Suprapubic skin (tissue), 3 donors: ENCODE data around the gene RNASET2.

Experiments used
- POLR2A ChIP-seq, 2 donors: fragments of 450-650 bp; IDR thresholded peaks; one replicate each; pipeline ENCODE4 v1.6.1; 2017; ENCODE audit warnings: antibody characterized with exemption in 2 of 2, mild to moderate bottlenecking in 2 of 2, moderate library complexity in 2 of 2
- TF ChIP-seq, protein P1 (sequence below), 2 donors: fragments of 200-600 bp in 1 of 2; fragments of 450-650 bp in 1 of 2; sonication (generic) in 1 of 2; IDR thresholded peaks; one replicate each; pipeline ENCODE4 v1.5.1; 2016 to 2019; ENCODE audit warnings: antibody characterized with exemption in 2 of 2, mild to moderate bottlenecking in 1 of 2, moderate library complexity in 1 of 2

DNA sequence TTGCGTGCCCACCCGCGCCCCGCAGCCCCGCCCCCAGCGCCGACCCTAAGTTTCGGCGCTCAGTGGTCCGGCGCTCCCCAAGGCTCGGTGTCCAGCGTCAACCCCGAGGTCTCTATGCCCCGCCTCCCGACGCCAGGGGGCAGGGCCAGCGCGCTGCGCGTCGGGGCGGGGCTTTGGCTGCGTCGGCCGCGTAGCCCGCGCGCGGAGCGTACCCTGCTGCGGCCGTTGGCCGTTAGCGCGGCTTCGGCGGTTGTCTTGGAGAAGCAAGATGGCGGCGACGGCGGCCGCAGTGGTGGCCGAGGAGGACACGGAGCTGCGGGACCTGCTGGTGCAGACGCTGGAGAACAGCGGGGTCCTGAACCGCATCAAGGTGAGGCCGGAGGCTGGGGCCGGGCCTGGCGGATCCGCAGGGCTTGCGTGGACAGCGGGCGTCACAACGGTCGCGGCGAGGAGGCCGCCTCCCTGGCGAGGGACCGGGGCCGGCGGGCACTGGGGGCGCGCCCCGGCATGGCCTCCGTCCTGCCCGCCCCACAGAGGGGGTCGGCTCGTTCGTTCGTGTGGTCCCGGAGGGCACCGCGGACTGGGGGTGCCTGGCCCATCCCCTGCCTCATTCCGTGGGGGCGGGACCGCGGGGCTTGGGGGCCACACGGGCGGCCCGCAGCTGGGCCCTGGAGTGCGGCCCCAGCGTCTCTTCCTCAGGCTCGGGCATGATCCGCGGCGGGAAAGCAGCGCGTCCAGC is 43.0 kb upstream of the RNASET2 start, which contains the start of gene CEP43:
- TF ChIP-seq, protein P1, sequence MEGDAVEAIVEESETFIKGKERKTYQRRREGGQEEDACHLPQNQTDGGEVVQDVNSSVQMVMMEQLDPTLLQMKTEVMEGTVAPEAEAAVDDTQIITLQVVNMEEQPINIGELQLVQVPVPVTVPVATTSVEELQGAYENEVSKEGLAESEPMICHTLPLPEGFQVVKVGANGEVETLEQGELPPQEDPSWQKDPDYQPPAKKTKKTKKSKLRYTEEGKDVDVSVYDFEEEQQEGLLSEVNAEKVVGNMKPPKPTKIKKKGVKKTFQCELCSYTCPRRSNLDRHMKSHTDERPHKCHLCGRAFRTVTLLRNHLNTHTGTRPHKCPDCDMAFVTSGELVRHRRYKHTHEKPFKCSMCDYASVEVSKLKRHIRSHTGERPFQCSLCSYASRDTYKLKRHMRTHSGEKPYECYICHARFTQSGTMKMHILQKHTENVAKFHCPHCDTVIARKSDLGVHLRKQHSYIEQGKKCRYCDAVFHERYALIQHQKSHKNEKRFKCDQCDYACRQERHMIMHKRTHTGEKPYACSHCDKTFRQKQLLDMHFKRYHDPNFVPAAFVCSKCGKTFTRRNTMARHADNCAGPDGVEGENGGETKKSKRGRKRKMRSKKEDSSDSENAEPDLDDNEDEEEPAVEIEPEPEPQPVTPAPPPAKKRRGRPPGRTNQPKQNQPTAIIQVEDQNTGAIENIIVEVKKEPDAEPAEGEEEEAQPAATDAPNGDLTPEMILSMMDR (IDR thresholded peaks at IDR 0.05): no peak
- no peak for TF ChIP-seq POLR2A (IDR thresholded peaks at IDR 0.05)
